GM12872 (cell line): ENCODE measurements around the gene ABHD12B.

Experiments
- TF ChIP-seq, protein P1 (sequence below): IDR thresholded peaks from 3 replicates; pipeline ENCODE4 v1.5.1; 2011; ENCODE audit warnings: low read depth, mild to moderate bottlenecking, low read length, moderate library complexity; ENCODE audit not compliant: insufficient read depth

Gene ABHD12B

DNA sequence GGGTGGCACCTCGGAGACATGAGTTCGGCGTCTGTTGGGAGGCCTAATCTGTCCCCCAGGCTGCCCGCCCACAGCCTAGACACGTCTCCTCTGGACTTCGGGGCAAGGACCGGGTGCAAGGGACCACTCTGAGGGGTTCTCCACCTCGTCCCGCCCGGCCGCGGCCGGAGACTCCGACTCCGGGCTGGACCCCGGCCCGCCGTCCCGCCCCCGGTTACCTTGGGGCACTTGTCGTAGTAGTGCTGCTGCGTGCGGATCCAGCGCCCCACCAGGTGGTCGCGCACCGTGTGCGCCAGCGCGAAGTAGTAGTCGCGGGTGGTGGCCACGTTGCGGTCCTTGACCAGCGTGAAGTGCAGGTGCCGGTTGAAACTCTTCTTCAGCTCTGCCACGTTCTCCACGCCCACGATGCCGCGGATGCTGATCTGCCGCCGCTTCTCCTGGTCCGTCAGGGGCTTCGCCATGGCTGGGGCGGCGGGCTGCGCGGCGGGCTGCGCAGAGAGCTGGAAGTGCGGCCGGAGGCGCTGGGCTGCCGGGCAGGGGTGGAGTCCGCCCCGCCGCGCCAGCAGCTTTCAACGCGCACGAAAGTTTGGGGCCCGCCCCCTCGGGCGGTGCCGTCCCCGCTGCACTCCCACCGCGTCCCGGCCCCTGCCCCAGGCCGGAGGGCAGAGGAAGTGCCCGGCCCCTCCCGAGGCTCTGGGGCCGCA lies 72.2 kb downstream of the ABHD12B start, which contains the start of gene PYGL:
Gene PYGL, minus strand, starts transcription at position 541 of the 704 bp plus-strand sequence. Its CDS starts 80 bp downstream, at position 461.
- TF ChIP-seq, protein P1, sequence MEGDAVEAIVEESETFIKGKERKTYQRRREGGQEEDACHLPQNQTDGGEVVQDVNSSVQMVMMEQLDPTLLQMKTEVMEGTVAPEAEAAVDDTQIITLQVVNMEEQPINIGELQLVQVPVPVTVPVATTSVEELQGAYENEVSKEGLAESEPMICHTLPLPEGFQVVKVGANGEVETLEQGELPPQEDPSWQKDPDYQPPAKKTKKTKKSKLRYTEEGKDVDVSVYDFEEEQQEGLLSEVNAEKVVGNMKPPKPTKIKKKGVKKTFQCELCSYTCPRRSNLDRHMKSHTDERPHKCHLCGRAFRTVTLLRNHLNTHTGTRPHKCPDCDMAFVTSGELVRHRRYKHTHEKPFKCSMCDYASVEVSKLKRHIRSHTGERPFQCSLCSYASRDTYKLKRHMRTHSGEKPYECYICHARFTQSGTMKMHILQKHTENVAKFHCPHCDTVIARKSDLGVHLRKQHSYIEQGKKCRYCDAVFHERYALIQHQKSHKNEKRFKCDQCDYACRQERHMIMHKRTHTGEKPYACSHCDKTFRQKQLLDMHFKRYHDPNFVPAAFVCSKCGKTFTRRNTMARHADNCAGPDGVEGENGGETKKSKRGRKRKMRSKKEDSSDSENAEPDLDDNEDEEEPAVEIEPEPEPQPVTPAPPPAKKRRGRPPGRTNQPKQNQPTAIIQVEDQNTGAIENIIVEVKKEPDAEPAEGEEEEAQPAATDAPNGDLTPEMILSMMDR = no peak

DNA sequence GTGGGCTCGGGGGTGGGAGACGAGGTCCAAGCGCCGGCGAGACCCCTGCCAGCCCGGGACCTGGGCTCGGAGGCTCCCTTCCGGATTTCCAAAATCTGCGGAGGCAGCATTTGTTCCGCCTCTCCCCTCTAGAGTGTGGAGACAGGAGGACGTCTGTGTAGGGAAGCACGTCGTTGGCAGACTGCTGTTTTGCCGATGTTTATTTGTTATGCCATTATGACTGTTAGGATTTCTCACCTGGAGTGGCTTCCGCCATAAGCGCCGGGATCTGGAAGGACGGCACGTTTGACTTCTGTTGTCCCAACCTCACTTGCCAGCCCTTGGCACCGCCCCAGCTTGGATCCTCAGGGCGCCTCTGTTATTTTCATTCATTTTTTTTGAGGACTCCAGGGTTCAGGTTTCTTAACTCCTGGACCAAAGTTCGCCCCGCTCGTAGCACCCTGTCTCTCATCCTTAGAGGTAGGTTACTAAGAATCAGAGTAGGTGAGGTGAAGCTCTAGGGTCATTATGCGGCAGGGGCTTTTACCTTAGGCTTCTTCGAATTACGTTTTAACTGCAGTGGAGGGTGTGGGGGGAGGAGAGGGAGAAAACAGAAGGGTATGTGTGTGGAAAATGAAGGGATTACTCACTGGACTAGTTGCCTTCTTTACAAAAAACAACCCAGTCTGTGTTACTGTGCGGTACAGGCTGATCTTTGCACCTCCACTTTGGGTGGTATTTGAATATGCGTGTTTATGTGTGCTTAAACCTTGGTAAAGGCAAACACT lies 73.0 kb downstream of the ABHD12B start:
- TF ChIP-seq, protein P1 = no peak

DNA sequence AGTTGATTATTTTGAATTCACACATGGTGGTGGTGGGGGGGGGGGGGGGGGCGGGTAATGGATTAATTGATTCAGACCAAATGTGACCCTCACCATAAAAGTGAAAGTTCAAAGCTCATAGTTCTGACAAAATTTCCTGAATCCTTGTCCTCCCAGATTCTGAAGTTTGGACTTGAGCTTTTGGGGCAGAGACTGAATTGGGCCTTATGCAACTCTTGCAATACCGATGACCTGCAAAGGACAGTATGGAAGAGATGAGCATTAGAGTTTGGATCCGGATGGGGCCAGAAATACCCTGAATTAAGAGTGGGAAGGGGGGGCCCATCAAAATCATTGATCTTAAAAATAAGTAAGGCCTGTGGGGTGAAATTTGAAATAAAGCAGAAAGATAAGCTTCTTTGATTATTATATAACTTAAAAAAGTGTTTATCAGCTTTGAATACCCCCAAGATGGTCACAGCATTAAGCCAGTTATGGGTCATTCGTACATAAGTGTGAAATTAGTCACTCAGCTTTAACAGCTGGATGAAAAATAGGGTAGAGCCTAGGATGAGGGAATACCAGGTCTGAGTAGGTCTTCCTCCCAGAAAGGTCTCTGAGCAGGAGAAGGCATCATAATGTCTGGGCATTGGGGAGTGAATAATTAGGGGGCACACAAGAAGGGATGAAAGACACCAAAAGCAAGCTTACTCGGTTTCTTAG lies 74.5 kb downstream of the ABHD12B start:
- TF ChIP-seq, protein P1 = no peak

DNA sequence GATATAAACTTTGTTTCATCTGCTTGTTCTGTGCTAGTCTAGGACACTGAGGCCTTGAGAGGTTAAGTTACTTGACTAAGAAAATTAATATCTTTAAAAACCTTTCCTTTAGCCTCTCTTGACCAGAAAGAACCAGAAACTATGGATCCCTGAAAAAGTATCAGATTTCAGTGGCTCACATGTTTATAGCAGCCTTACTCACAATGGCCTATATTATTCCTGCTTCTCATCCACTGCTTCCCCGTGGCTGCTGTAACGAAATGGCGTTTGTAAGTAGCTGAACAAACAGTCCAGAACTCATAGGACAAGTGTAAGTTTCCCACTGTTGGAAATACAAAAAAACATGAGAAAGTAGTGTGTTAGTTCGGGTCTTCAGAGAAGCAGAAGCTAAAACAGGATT lies 75.6 kb downstream of the ABHD12B start:
- TF ChIP-seq, protein P1 = no peak

DNA sequence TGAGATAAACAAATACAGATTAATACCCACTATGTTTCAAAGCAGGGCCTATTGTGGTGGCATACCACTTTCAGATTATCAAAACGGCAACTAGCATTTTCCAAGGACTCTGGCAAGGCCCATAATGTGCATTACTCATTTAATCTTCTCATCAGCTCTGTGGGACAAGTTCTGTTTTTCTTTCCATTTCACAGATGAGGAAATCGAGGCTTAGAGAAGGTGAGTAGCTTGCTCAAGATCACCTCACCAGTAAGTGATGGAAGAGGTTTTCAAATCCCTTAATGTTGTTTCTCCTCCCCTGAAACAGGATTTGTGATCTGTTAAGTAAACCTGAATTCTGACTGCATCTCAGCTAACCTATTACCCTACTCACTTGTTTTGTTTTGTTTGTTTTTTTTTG lies 76.4 kb downstream of the ABHD12B start:
- TF ChIP-seq, protein P1 = no peak

DNA sequence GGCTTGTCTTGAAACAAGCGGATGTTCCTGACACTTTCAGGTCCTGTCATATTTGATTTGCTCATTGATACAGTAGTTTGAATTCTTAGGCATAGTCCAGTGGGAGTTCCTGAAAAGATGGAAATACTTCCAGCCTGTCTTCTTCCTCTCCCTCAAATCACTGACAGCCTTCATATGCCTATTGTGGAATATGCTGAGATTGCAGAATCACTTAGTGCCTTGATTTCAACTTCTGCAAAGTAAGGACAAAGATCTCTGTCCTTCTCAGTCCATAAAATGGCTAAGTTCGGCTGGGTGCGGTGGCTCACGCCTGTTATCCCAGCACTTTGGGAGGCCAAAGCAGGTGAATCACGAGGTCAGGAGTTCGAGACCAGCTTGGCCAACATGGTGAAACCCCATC lies 79.2 kb downstream of the ABHD12B start:
- TF ChIP-seq, protein P1 = no peak

DNA sequence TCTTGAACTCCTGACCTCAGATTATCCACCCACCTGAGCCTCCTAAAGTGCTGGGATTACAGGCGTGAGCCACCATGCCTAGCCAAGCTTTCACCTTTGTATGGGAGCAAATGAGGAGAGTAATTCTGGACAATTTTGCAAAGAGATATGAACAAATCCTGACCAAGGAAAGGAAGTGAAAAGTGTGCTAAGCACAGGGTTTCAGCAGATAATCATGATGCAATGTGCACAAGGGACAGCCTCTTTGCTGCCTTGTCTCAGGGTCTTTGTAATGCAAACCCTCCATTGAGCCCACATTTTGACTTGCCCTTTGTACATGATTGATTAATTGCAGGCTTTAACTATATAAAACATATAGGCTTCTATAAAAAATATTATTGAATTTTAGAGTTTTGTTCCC lies 81.6 kb downstream of the ABHD12B start:
- TF ChIP-seq, protein P1 = no peak
